ENCODE data around the gene ZNF267.

DNA sequence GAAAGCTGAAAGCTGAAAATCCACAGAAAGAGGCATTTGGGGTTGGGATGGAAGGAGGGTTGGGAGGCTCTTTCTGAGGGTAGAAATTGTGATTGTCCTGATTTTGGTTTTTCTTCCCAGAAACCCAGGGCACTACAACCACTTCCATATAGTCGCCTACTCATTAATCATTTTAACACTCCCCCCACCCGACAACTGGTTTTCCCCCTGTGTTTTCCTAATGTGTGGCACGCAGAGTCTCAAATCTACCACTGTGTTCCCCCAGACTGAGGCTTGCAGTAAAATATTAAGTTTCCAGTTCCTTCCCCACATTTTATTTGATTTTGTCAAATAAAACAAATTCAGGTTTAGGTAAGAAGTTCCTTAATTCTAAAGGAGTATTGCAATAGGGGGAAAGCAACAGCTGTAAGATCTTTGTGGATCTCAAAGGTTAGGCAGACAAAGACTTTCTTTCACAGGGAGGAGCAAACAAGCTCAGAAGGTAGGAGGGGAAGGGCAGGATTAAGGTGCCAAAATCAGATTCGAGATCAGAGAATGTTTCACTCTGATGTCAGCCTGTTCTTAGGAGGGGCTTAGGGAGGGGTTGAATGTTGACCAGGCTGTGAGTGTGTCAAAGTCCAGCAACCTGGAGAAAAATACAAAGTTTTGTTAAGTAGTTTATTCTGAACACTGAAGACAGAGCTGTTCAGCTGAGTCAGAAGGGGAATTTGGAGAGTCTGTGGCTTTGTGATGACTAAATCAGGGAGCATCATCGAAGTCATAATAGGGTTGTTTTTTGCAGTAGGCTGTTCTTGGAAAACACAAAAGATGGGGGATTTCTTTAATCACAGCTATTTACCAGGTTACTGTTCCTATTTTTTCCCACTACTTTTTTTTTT is 3.6 kb downstream of the ZNF267 start:
- no peak for TF ChIP-seq SCRT2 (tag by site-specific recombination; IDR thresholded peaks at IDR 0.05)
- TF ChIP-seq, protein P1, sequence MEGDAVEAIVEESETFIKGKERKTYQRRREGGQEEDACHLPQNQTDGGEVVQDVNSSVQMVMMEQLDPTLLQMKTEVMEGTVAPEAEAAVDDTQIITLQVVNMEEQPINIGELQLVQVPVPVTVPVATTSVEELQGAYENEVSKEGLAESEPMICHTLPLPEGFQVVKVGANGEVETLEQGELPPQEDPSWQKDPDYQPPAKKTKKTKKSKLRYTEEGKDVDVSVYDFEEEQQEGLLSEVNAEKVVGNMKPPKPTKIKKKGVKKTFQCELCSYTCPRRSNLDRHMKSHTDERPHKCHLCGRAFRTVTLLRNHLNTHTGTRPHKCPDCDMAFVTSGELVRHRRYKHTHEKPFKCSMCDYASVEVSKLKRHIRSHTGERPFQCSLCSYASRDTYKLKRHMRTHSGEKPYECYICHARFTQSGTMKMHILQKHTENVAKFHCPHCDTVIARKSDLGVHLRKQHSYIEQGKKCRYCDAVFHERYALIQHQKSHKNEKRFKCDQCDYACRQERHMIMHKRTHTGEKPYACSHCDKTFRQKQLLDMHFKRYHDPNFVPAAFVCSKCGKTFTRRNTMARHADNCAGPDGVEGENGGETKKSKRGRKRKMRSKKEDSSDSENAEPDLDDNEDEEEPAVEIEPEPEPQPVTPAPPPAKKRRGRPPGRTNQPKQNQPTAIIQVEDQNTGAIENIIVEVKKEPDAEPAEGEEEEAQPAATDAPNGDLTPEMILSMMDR (tag by site-specific recombination; IDR thresholded peaks at IDR 0.05), result no peak
- TF ChIP-seq TRIM28 (IDR thresholded peaks at IDR 0.05; ENCODE audit: borderline replicate concordance, low read length), result no peak
